Fibroblast of the aortic adventitia (primary cell): ENCODE data around the gene GZMA. TPM values are rescaled to one million over a fixed set of nuclear protein-coding genes. Genes with fewer than 3 reads are reported as not detected.

Source experiments
- DNase-seq: peaks from one replicate; pipeline ENCODE4 v3.0.0-alpha.2; 2010; ENCODE audit warnings: low read depth
- H3K4me3 ChIP-seq: 2 replicates; pipeline ENCODE4 v1.5.1; 2011; ENCODE audit warnings: low read depth, mild to moderate bottlenecking, control low read depth, low read length, moderate library complexity
- CTCF ChIP-seq: IDR thresholded peaks from 2 replicates; pipeline ENCODE4 v1.5.1; 2011; ENCODE audit warnings: mild to moderate bottlenecking, low read length, control low read depth, inconsistent platforms; ENCODE audit not compliant: insufficient read depth
- total RNA-seq: library from RNA; depleted of rRNA; stranded (reverse); fragments of >200 nt; gene quantifications from 2 replicates; pipeline ENCODE4 v1.2.3, GENCODE V29; 2012; ENCODE audit warnings: low replicate concordance

The GZMA gene
- total RNA-seq, 1 donor = not detected

GRCh38 chr5:55151923-55152842 is 49.7 kb downstream of the GZMA start:
- peak; percentile 90 for DNase-seq
- H3K4me3 ChIP-seq = no peak overlapping the region

GRCh38 chr5:55154873-55155272 is 52.4 kb downstream of the GZMA start:
- no peak overlapping the region for H3K4me3 ChIP-seq
- DNase-seq = peak; percentile 88
- no peak for TF ChIP-seq CTCF

More at GRCh38 chr5:55151923-55152842, 49.7 kb downstream of the GZMA start:
- no peak for TF ChIP-seq CTCF

Other genes starting within 250 kb of the GZMA start
- 1.1 and 19.6 TPM in 2 replicates for gene ESM1, start 117.1 kb upstream of the GZMA start, total RNA-seq
- not detected in 2 replicates for gene GZMK, start 78.4 kb upstream of the GZMA start, total RNA-seq
- gene GPX8, start 57.5 kb downstream of the GZMA start, total RNA-seq = 79.7 and 244 TPM in 2 replicates
- not detected in 2 replicates for gene CDC20B, start 70.5 kb downstream of the GZMA start, total RNA-seq
- gene MCIDAS, start 124.7 kb downstream of the GZMA start, total RNA-seq = not detected in 2 replicates
- 0.18 TPM in 1 of 2 replicates, not detected in the other for gene CCNO, start 131.0 kb downstream of the GZMA start, total RNA-seq
- 36.7 and 53.4 TPM in 2 replicates for gene DHX29, start 205.0 kb downstream of the GZMA start, total RNA-seq
- gene MTREX, start 205.3 kb downstream of the GZMA start, total RNA-seq = 102 and 123 TPM in 2 replicates